NB4 (cell line): Measurements from ENCODE around the gene DPYSL5.

ENCODE experiments used
- MYC ChIP-seq: IDR thresholded peaks from 2 replicates; pipeline ENCODE4 v1.6.1; 2011; ENCODE audit warnings: low read depth, low read length
- POLR2A ChIP-seq: IDR thresholded peaks from 2 replicates; pipeline ENCODE4 v1.6.1; 2011; ENCODE audit warnings: mild to moderate bottlenecking; ENCODE audit not compliant: insufficient read length; ENCODE audit errors: extremely low read depth
- TF ChIP-seq, protein P1 (sequence below): IDR thresholded peaks from one replicate; pipeline ENCODE4 v1.5.1; 2012; ENCODE audit warnings: low read depth, low read length
- TF ChIP-seq, protein P2 (sequence below): IDR thresholded peaks from 2 replicates; pipeline ENCODE4 v1.6.1; 2011; ENCODE audit warnings: low read depth, low read length

DNA sequence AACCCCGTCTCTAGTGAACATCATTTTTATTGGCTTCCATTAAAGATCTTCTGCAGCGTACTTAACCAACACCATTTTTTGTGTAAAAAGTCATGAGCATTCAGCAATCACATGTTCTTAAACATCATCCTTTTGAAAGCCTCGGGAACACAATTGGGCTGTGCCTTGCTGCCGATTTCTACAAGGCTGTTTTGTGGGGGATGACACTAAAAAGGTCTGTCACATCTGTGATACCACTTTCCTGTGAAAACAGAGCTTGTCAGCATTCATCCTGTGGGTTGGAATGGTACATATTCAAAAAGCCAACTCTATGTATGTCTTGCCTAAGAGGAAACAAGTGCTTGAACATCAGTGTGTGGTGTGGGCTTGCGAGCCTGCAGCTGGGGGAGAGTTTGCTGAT lies 73.4 kb downstream of the DPYSL5 start:
- TF ChIP-seq, protein P1, sequence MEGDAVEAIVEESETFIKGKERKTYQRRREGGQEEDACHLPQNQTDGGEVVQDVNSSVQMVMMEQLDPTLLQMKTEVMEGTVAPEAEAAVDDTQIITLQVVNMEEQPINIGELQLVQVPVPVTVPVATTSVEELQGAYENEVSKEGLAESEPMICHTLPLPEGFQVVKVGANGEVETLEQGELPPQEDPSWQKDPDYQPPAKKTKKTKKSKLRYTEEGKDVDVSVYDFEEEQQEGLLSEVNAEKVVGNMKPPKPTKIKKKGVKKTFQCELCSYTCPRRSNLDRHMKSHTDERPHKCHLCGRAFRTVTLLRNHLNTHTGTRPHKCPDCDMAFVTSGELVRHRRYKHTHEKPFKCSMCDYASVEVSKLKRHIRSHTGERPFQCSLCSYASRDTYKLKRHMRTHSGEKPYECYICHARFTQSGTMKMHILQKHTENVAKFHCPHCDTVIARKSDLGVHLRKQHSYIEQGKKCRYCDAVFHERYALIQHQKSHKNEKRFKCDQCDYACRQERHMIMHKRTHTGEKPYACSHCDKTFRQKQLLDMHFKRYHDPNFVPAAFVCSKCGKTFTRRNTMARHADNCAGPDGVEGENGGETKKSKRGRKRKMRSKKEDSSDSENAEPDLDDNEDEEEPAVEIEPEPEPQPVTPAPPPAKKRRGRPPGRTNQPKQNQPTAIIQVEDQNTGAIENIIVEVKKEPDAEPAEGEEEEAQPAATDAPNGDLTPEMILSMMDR: no peak
- TF ChIP-seq POLR2A (no peak), MYC (no peak)
- TF ChIP-seq, protein P2, sequence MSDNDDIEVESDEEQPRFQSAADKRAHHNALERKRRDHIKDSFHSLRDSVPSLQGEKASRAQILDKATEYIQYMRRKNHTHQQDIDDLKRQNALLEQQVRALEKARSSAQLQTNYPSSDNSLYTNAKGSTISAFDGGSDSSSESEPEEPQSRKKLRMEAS: no peak
